GOT3 (cell line): ENCODE data around the gene OR2L5.

Experiments used
- DNase-seq: peaks from one replicate; lab custom pipeline; 2025; ENCODE audit warnings: mixed read lengths; lab: John Stamatoyannopoulos, UW

OR2L5 gene

DNA sequence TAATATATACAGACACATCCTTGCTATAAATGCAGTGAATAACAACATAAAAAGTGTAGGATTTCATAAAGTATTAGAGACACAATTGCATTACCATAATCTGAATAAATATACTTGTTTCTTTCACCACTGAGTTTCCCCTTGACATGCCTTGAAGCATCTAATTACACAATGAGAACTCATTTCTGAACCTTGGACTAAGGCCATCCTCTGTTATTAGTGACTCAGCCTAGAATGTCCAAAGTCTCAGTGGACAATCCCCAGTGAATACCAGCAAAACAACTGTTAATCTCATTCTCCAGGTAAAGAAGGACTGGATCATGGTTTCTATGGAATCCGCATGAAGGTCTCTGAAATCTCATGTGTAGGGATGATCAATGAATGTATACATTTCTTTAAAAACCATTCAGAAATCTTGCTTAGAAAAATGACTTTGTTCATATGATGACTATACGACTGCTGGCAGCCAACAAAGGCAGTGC lies at the start of gene OR2L5:
Gene OR2L5, plus strand, starts transcription at position 432 of the 482 bp plus-strand sequence. CDS start 8,288 bp downstream, outside the sequence.
- no peak for DNase-seq

- DNase-seq, result no peak
These were observed 48.5 kb upstream of the OR2L5 start, which contains the start of gene OR2AK2 for GRCh38 chr1:247964933-247965332. OR2AK2 (plus strand) TSS chr1:247965233; CDS start chr1:247965377, 144 bp downstream.

DNA sequence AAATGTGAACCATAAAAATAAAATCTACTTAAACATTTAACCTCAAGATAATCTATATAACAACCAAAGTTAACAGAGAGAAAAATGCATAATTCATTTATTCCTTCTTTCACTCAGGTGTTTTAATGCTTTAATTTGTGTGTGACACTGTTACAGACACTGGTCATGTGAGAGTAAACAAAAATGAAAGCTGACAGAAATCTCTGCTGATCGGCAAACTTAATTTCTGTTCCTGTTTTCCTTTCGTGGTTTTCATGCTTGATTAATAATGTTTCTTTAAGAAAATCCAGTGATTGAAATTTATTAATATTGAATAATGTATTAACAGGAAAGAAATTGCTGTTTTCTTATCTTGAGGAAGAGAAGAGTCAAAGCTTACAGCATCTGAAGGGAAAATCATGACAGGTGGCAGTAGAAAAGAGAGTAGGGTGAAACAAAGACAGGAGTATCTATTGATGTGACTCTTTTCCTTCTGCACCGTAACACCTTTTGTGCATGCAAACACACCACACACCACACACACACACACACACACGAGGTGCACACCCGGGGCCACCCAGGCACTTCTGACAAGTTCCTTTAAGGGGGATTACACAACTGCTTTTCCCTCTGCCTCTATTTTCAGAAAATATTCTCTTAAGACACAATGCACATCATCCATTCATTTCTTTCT lies 46.8 kb upstream of the OR2L5 start:
- no peak for DNase-seq

DNA sequence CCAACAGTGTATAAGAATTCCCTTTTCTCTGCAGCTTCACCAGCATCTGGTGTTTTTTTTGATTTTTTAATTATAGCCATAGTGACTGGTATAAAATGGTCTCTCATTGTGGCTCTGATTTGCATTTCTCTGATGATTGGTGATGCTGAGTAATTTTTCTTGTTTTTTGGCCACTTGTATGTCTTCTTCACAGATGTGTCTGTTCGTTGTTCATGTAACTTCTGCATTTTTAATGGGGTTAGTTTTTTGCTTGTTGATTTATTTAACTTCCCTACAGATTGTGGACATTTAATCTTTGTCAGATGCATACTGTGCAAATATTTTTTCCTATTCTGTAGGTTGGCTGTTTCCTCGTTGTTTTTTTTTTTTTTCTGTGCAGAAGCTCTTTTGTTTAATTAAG lies 20.5 kb upstream of the OR2L5 start:
- no peak for DNase-seq

GRCh38 chr1:247998811-247999210 lies 14.6 kb upstream of the OR2L5 start:
- no peak for DNase-seq

DNA sequence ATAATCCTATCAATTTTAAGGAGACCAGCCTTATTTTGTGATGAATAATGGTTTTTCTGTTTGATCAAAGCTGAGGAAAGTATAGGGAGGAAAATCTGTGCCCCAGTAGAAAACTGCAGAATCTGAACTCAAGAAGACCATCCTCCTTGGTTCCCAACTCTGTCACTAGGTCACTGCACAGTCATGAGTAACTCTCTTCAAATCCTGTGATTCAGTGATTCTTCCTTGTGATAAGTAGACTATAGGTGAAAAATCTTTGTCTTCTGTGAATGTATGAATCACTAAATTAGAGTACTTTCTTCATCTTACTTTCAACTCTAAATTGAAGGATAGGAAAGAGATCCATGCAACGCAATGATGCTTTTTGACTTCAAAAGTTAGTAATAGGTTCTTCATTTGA lies 13.3 kb upstream of the OR2L5 start:
- DNase-seq, result no peak

GRCh38 chr1:248007778-248008177 lies 5.7 kb upstream of the OR2L5 start:
- no peak for DNase-seq

GRCh38 chr1:248009681-248010080 lies 3.8 kb upstream of the OR2L5 start:
- no peak for DNase-seq

GRCh38 chr1:248015803-248016202 lies 2.3 kb downstream of the OR2L5 start:
- DNase-seq, result no peak

GRCh38 chr1:248029770-248030169 lies 16.3 kb downstream of the OR2L5 start, which contains the start of gene OR2L2:
OR2L2 (plus strand) TSS chr1:248030070; CDS start chr1:248038268, 8,198 bp downstream.
- no peak for DNase-seq

GRCh38 chr1:248045209-248045608 lies 31.7 kb downstream of the OR2L5 start:
- DNase-seq, result no peak

GRCh38 chr1:248046536-248046935 lies 33.1 kb downstream of the OR2L5 start, which contains the start of gene OR2L3:
OR2L3 (plus strand) TSS chr1:248046836; CDS start chr1:248060682, 13,846 bp downstream.
- no peak for DNase-seq

GRCh38 chr1:248047008-248047407 lies 33.5 kb downstream of the OR2L5 start:
- DNase-seq, result no peak

DNA sequence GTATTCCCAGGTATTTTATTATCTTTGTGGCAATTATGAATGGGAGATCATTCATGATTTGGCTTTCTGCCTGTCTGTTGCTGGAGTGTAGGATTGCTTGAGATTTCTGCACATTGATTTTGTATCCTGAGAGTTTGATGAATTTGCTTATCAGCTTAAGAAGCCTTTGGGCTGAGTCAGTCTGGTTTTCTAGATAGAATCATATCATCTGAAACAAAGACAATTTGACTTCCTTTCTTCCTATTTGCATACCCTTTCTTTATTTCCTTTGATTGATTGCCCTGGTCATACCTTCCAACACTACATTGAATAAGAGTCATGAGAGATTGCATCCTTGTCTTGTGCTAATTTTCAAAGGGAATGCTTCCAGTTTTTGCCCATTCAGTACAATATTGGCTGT lies 41.2 kb downstream of the OR2L5 start:
- no peak for DNase-seq

- no peak for DNase-seq
These were observed 41.8 kb downstream of the OR2L5 start for GRCh38 chr1:248055261-248055660.

DNA sequence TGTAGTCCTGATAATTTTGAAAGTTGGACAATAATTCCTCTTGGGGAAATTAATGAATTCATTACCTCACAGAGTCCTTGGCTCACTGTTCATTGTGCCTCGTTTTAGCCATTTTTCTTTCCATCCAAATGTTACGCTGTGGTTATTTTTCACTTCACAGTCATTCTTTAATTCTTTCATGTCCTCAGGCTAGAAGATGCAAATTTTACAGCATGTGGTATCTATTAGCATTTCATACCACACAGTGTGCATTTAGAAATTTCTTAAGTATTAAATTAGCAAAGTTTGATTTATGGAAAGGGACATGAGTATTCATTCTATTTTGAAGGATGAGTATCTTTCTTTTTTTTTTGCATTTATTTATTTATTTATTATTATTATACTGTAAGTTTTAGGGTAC lies 51.6 kb downstream of the OR2L5 start:
- DNase-seq, result no peak

- DNase-seq, result no peak
These were observed 52.1 kb downstream of the OR2L5 start for GRCh38 chr1:248065604-248066003.
